Superior temporal gyrus (tissue), 1 donor: ENCODE data around the gene EMC1.
"Not testable (repeated sequence)": the region's sequence is repeated elsewhere in the genome, so short reads cannot be mapped to it uniquely, and the experiment has no call there.

Experiments
- DNase-seq: peaks from one replicate; pipeline ENCODE4 v3.0.0-alpha.2; 2016; ENCODE audit errors: extremely low spot score

The EMC1 gene

GRCh38 chr1:19251305-19252196, at the start of gene EMC1, which contains the start of gene MRTO4:
Gene EMC1, minus strand, starts transcription at chr1:19251524. Its CDS starts 15 bp downstream, at chr1:19251509.
Gene MRTO4, plus strand, starts transcription at chr1:19251805. Its CDS starts 31 bp downstream, at chr1:19251836.
- DNase-seq, result peak; percentile 88

GRCh38 chr1:19300211-19300610, 48.9 kb upstream of the EMC1 start:
- DNase-seq, result no peak

GRCh38 chr1:19294638-19295037, 43.3 kb upstream of the EMC1 start:
- no peak for DNase-seq

- DNase-seq, result no peak
Measured at GRCh38 chr1:19289244-19289643, 37.9 kb upstream of the EMC1 start.

GRCh38 chr1:19288324-19289241, 37.3 kb upstream of the EMC1 start, which contains the start of gene AKR7A3:
Gene AKR7A3, minus strand, starts transcription at chr1:19288770. Its CDS starts 61 bp downstream, at chr1:19288709.
- DNase-seq, result not testable (repeated sequence)

GRCh38 chr1:19287436-19288185, 36.3 kb upstream of the EMC1 start:
- no peak for DNase-seq

GRCh38 chr1:19285807-19286206, 34.5 kb upstream of the EMC1 start:
- not testable (repeated sequence) for DNase-seq

GRCh38 chr1:19285366-19285765, 34.0 kb upstream of the EMC1 start:
- not testable (repeated sequence) for DNase-seq

- DNase-seq, result no peak
Measured at GRCh38 chr1:19284881-19285280, 33.6 kb upstream of the EMC1 start.

GRCh38 chr1:19283891-19284290, 32.6 kb upstream of the EMC1 start:
- DNase-seq, result no peak

GRCh38 chr1:19274636-19275035, 23.3 kb upstream of the EMC1 start:
- DNase-seq, result no peak

- not testable (repeated sequence) for DNase-seq
Measured at GRCh38 chr1:19273844-19274531, 22.7 kb upstream of the EMC1 start.

GRCh38 chr1:19273106-19273843, 22.0 kb upstream of the EMC1 start:
- DNase-seq, result no peak

- no peak for DNase-seq
Measured at GRCh38 chr1:19272064-19272463, 20.7 kb upstream of the EMC1 start.

GRCh38 chr1:19270343-19270730, 19.0 kb upstream of the EMC1 start:
- DNase-seq, result not testable (repeated sequence)

GRCh38 chr1:19269427-19270342, 18.4 kb upstream of the EMC1 start:
- not testable (repeated sequence) for DNase-seq

- no peak for DNase-seq
Measured at GRCh38 chr1:19268445-19268844, 17.1 kb upstream of the EMC1 start.

- no peak for DNase-seq
Measured at GRCh38 chr1:19262744-19263143, 11.4 kb upstream of the EMC1 start.

GRCh38 chr1:19262047-19262446, 10.7 kb upstream of the EMC1 start:
- DNase-seq, result no peak
